Activated CD4-positive, alpha-beta T cell treated with anti-CD3 and anti-CD28 coated beads, Interleukin-2, amount 10 ng/mL, durations not matched to agents 7 days and 5 days (primary cell): Measurements from ENCODE around the gene GATAD2B. TPM values are rescaled to one million over a fixed set of nuclear protein-coding genes. Genes with fewer than 3 reads are reported as not detected.
A peak's percentile ranks its signal among the peaks of the same experiment; 100 is the strongest.
"Not testable (repeated sequence)": the region's sequence is repeated elsewhere in the genome, so short reads cannot be mapped to it uniquely, and the experiment has no call there.

Experiments used
- CTCF ChIA-PET: fragments of 350-600 bp; sonication (Branson Sonifier 250); formaldehyde crosslinking; loops from one replicate; lab custom pipeline; 2021; ENCODE audit warnings: antibody characterized with exemption; lab: Charles Lee
- POLR2A ChIA-PET: fragments of 350-600 bp; sonication (Branson Sonifier 250); formaldehyde crosslinking; loops from one replicate; lab custom pipeline; 2021; ENCODE audit warnings: antibody characterized with exemption; lab: Charles Lee
- DNase-seq: peaks from one replicate; pipeline ENCODE4 v3.0.0-alpha.2; 2020
- H3K27ac Mint-ChIP-seq: one replicate; pipeline ENCODE4 v1.8.0; 2021; ENCODE audit warnings: mild to moderate bottlenecking, moderate library complexity, mixed read lengths
- H3K27me3 Mint-ChIP-seq: one replicate; pipeline ENCODE4 v1.8.0; 2021; ENCODE audit warnings: mixed read lengths
- H3K36me3 Mint-ChIP-seq: one replicate; pipeline ENCODE4 v1.8.0; 2021; ENCODE audit warnings: low read depth, mixed read lengths
- H3K4me1 Mint-ChIP-seq: one replicate; pipeline ENCODE4 v1.8.0; 2021; ENCODE audit warnings: mixed read lengths
- H3K4me3 Mint-ChIP-seq: one replicate; pipeline ENCODE4 v1.8.0; 2021; ENCODE audit warnings: mild to moderate bottlenecking, moderate library complexity, mixed read lengths
- H3K9me3 Mint-ChIP-seq: one replicate; pipeline ENCODE4 v1.8.0; 2021; ENCODE audit warnings: mixed read lengths
- total RNA-seq, 2 experiments: library from RNA; stranded (reverse); gene quantifications; one replicate each; pipeline ENCODE4 v1.2.3, GENCODE V29; 2021

Gene GATAD2B
- total RNA-seq, 2 experiments from 2014 or later: 73.4 to 75.4 TPM

GRCh38 chr1:153783233-153784190, 139.3 kb downstream of the GATAD2B start:
- no peaks in the 10 kb centered on the region for H3K9me3 Mint-ChIP-seq
- H3K36me3 Mint-ChIP-seq: no peaks in the 10 kb centered on the region
- H3K4me1 Mint-ChIP-seq: peaks cover 17% of the 10 kb centered on the region
- peak overlapping the region; percentile 97 for H3K27ac Mint-ChIP-seq
- H3K4me3 Mint-ChIP-seq: peak overlapping the region; percentile 77
- peaks cover 16% of the 10 kb centered on the region for H3K27me3 Mint-ChIP-seq
- peak; percentile 91 for DNase-seq
- ChIA-PET POLR2A (interaction anchor here (1.0 to 1.3 kb wide), 2 partner anchors 180 to 207 kb away, joined by 3 to 4 read pairs; partner anchors contain the start of genes RPS27 and SLC39A1), CTCF (no interaction called here)

DNA sequence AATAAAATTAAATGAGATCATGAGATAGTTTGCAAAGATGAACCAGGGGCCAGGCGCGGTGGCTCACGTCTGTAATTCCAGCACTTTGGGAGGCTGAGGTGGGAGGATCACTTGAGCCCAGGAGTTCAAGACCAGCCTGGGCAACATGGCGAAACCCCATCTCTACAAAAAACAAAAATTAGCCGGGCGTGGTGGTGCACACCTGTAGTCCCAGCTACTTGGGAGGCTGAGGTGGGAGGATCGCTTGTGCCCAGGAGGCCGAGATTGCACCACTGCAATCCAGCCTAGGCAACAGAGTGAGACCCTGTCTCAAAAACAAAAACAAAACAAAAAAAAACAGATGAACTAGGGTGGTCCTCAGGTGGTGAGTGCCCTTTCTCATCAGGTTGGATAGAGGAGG, 140.1 kb downstream of the GATAD2B start:
- H3K36me3 Mint-ChIP-seq, H3K9me3 Mint-ChIP-seq, DNase-seq, CTCF ChIA-PET: not testable (repeated sequence)
- Mint-ChIP-seq H3K27me3 (peaks cover 10% of the 10 kb centered on the region), H3K4me1 (peaks cover 18% of the 10 kb centered on the region), H3K27ac (peak overlapping the region; percentile 97), H3K4me3 (peak overlapping the region; percentile 77)
- POLR2A ChIA-PET: interaction anchor here (0.6 kb wide), 1 partner anchor 87 kb away, joined by 9 read pairs; no protein-coding TSS in a partner anchor

GRCh38 chr1:153780551-153780950, 142.2 kb downstream of the GATAD2B start:
- peaks cover 8% of the 10 kb centered on the region for H3K36me3 Mint-ChIP-seq
- peaks cover 32% of the 10 kb centered on the region for H3K4me1 Mint-ChIP-seq
- POLR2A ChIA-PET: no interaction called here
- no peak overlapping the region for H3K4me3 Mint-ChIP-seq
- H3K27me3 Mint-ChIP-seq: no peaks in the 10 kb centered on the region
- DNase-seq: no peak
- H3K9me3 Mint-ChIP-seq: no peaks in the 10 kb centered on the region
- CTCF ChIA-PET: no interaction called here
- no peak overlapping the region for H3K27ac Mint-ChIP-seq

- Mint-ChIP-seq H3K4me1 (peaks cover 32% of the 10 kb centered on the region), H3K27ac (no peak overlapping the region), H3K36me3 (peaks cover 8% of the 10 kb centered on the region), H3K4me3 (no peak overlapping the region), H3K27me3 (no peaks in the 10 kb centered on the region), H3K9me3 (no peaks in the 10 kb centered on the region)
- ChIA-PET POLR2A (no interaction called here), CTCF (interaction anchor here (0.8 to 1.7 kb wide), 2 partner anchors 44 to 167 kb away, joined by 3 read pairs; partner anchors contain the start of gene DENND4B)
- no peak for DNase-seq
These were observed 142.8 kb downstream of the GATAD2B start for GRCh38 chr1:153779781-153780541.

DNA sequence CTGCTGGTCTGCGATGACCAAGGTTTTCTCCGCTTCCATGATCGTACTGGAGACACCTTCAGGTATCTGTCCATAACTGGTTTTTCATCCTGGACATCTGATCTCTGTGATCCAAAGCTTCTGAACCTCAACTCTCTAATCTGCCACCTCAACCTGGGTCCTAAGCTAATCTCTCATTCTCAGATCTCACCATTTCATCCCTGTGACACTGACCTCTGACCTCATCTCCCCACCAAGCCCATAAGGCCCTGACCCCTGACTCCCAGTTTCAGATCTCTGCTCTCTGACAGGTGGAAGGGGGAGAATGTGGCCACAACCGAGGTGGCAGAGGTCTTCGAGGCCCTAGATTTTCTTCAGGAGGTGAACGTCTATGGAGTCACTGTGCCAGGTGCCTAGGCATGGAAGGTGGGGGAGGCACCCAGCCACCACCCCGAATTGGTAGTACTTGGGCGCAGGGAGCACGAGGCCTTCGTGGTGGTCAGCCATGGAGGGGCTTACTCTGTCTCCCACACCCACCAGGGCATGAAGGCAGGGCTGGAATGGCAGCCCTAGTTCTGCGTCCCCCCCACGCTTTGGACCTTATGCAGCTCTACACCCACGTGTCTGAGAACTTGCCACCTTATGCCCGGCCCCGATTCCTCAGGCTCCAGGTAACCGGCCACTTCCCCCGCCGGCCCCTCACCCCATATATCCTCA, 143.8 kb downstream of the GATAD2B start:
- ChIA-PET CTCF (interaction anchor here (0.8 to 1.7 kb wide), 4 partner anchors 10 to 168 kb away, joined by 3 read pairs; partner anchors contain the start of gene DENND4B), POLR2A (no interaction called here)
- H3K36me3 Mint-ChIP-seq: peaks cover 9% of the 10 kb centered on the region

DNA sequence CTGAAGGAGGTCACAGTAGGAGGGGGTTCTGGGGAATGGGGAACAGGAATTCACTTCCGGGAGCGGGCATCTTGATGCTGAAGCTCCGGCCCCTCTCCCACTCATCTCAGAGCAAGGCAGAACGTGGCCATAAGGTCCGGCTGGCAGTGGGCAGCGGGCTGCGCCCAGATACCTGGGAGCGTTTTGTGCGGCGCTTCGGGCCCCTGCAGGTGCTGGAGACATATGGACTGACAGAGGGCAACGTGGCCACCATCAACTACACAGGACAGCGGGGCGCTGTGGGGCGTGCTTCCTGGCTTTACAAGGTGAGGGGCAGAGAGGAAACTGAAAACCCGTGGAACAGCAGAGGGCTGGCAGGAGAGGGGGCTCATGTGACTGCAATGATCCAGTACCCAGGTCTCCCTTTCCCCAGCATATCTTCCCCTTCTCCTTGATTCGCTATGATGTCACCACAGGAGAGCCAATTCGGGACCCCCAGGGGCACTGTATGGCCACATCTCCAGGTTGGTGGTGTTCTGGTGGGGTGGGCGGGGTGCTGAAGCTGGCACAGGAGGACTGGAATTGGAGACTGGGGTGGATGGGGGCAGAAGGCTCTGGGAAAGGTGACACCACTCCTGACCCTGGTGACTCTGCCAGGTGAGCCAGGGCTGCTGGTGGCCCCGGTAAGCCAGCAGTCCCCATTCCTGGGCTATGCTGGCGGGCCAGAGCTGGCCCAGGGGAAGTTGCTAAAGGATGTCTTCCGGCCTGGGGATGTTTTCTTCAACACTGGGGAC, 144.5 kb downstream of the GATAD2B start:
- Mint-ChIP-seq H3K9me3 (no peaks in the 10 kb centered on the region), H3K27me3 (no peaks in the 10 kb centered on the region), H3K27ac (no peak overlapping the region), H3K4me1 (peaks cover 44% of the 10 kb centered on the region), H3K36me3 (peaks cover 16% of the 10 kb centered on the region), H3K4me3 (no peak overlapping the region)
- ChIA-PET POLR2A (no interaction called here), CTCF (interaction anchor here (1.2 to 1.7 kb wide), 4 partner anchors 10 to 102 kb away, joined by 3 to 4 read pairs (median 3); no protein-coding TSS in a partner anchor)
- DNase-seq: no peak

More for the DNA sequence above, 143.8 kb downstream of the GATAD2B start:
- no peak for DNase-seq
- Mint-ChIP-seq H3K4me1 (peaks cover 41% of the 10 kb centered on the region), H3K4me3 (no peak overlapping the region), H3K9me3 (no peaks in the 10 kb centered on the region), H3K27me3 (no peaks in the 10 kb centered on the region), H3K27ac (no peak overlapping the region)

DNA sequence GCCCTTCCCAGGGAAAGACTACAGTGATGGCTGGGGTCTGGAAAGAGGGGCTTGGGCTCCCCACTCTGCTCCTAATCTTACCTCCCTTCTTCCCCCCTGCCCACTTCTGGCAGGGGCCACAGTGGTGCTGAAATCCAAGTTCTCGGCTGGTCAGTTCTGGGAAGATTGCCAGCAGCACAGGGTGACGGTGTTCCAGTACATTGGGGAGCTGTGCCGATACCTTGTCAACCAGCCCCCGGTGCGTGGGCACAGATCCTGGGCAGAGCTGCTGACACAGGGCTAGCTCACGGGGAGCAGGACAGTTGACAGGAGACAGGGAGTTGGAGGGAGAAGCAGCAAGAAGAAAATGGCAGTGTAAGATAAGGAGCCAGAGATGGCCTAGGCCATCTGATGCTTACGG, 145.1 kb downstream of the GATAD2B start:
- no peak for DNase-seq
- H3K4me3 Mint-ChIP-seq: no peak overlapping the region
- H3K27ac Mint-ChIP-seq: no peak overlapping the region
- H3K27me3 Mint-ChIP-seq: no peaks in the 10 kb centered on the region
- ChIA-PET CTCF (interaction anchor here (1.2 to 1.6 kb wide), 3 partner anchors 9 to 102 kb away, joined by 3 to 4 read pairs (median 3); no protein-coding TSS in a partner anchor), POLR2A (no interaction called here)
- H3K36me3 Mint-ChIP-seq: peaks cover 16% of the 10 kb centered on the region
- H3K9me3 Mint-ChIP-seq: no peaks in the 10 kb centered on the region
- H3K4me1 Mint-ChIP-seq: peaks cover 39% of the 10 kb centered on the region

GRCh38 chr1:153776845-153777370, 145.9 kb downstream of the GATAD2B start:
- Mint-ChIP-seq H3K4me3 (peak overlapping the region; percentile 54), H3K9me3 (no peaks in the 10 kb centered on the region), H3K36me3 (peaks cover 16% of the 10 kb centered on the region), H3K4me1 (peaks cover 37% of the 10 kb centered on the region), H3K27me3 (no peaks in the 10 kb centered on the region), H3K27ac (peak overlapping the region; percentile 78)
- ChIA-PET POLR2A (no interaction called here), CTCF (interaction anchor here (1.6 kb wide), 1 partner anchor 12 kb away, joined by 4 read pairs; no protein-coding TSS in a partner anchor)
- DNase-seq: no peak

DNA sequence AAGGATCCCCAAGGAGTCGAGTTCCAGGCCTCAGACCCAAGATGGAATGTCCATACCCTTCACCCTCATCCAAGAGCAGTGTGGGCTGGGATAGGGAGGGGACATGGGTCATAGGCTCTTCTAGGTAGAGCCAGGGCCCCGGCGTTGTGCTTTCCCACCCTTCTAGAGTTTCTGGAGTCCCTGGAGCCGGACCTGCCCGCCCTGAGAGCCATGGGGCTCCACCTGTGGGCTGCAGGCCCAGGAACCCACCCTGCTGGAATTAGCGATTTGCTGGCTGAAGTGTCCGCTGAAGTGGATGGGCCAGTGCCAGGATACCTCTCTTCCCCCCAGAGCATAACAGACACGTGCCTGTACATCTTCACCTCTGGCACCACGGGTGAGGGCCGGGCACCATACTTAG, 146.4 kb downstream of the GATAD2B start:
- Mint-ChIP-seq H3K9me3 (no peaks in the 10 kb centered on the region), H3K4me3 (peak overlapping the region; percentile 81), H3K36me3 (peaks cover 16% of the 10 kb centered on the region), H3K27ac (no peak overlapping the region), H3K27me3 (no peaks in the 10 kb centered on the region), H3K4me1 (peaks cover 37% of the 10 kb centered on the region)
- DNase-seq: no peak
- ChIA-PET CTCF (interaction anchor here (1.4 to 1.6 kb wide), 3 partner anchors 12 to 209 kb away, joined by 3 to 4 read pairs (median 4); no protein-coding TSS in a partner anchor), POLR2A (no interaction called here)

DNA sequence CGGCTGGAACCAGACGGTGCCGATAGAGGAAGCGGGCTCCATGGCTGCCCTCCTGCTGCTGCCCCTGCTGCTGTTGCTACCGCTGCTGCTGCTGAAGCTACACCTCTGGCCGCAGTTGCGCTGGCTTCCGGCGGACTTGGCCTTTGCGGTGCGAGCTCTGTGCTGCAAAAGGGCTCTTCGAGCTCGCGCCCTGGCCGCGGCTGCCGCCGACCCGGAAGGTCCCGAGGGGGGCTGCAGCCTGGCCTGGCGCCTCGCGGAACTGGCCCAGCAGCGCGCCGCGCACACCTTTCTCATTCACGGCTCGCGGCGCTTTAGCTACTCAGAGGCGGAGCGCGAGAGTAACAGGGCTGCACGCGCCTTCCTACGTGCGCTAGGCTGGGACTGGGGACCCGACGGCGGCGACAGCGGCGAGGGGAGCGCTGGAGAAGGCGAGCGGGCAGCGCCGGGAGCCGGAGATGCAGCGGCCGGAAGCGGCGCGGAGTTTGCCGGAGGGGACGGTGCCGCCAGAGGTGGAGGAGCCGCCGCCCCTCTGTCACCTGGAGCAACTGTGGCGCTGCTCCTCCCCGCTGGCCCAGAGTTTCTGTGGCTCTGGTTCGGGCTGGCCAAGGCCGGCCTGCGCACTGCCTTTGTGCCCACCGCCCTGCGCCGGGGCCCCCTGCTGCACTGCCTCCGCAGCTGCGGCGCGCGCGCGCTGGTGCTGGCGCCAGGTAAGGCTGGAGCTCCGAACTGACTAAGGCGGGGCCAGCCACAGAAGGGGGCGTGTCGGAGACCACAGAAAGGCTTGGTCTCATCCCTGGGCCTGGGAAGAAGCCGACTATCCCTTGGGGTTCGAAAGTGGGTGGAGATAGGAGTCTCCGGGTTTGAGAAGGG, 147.1 kb downstream of the GATAD2B start:
- Mint-ChIP-seq H3K4me1 (peaks cover 37% of the 10 kb centered on the region), H3K4me3 (peak overlapping the region; percentile 81), H3K9me3 (no peaks in the 10 kb centered on the region), H3K36me3 (peaks cover 17% of the 10 kb centered on the region), H3K27ac (peak overlapping the region; percentile 87), H3K27me3 (no peaks in the 10 kb centered on the region)
- ChIA-PET POLR2A (no interaction called here), CTCF (interaction anchor here (0.7 to 1.4 kb wide), 10 partner anchors 14 to 549 kb away, joined by 3 to 5 read pairs (median 3); partner anchors contain the start of genes CREB3L4 and RAB13)
- DNase-seq: peak; percentile 65
